Right lobe of liver (tissue), 6 donors: ENCODE measurements around the gene ATP10A. TPM values are rescaled to one million over a fixed set of nuclear protein-coding genes. Genes with fewer than 3 reads are reported as not detected.

ENCODE experiments used
- ATAC-seq, 4 donors: fragments of 200-7000 bp; cut with Tn5 transposase; one replicate each; pipeline ENCODE4 v1.9.1; 2020; ENCODE audit warnings: mild to moderate bottlenecking in 4 of 4, moderate library complexity in 4 of 4
- DNase-seq, 3 donors: peaks; one replicate each; pipeline ENCODE4 v3.0.0-alpha.2; 2020
- H3K27ac ChIP-seq, 3 donors: fragments of 200-600 bp; one replicate each; pipeline ENCODE4 v1.8.0; 2022
- H3K27me3 ChIP-seq, 2 donors: fragments of 200-600 bp; one replicate each; pipeline ENCODE4 v1.8.0; 2022
- H3K36me3 ChIP-seq, 4 donors: fragments of 200-600 bp; sonication (generic) in 1 of 4; one replicate each; pipeline versions ENCODE4 v1.5.1 to v1.8.0; 2017 to 2022; ENCODE audit warnings: control low read depth in 1 of 4
- H3K4me1 ChIP-seq, 4 donors: fragments of 200-600 bp; sonication (generic) in 1 of 4; one replicate each; pipeline versions ENCODE4 v1.5.1 to v1.8.0; 2017 to 2022; ENCODE audit warnings: control low read depth in 1 of 4
- H3K4me3 ChIP-seq, 3 donors: fragments of 200-600 bp; one replicate each; pipeline ENCODE4 v1.8.0; 2022
- H3K9me3 ChIP-seq, 4 donors: fragments of 200-600 bp; sonication (generic) in 1 of 4; one replicate each; pipeline versions ENCODE4 v1.5.1 to v1.8.0; 2017 to 2022; ENCODE audit warnings: control low read depth in 1 of 4
- POLR2A ChIP-seq: fragments of 450-650 bp; IDR thresholded peaks from one replicate; pipeline ENCODE4 v1.6.1; 2017; ENCODE audit warnings: antibody characterized with exemption, mild to moderate bottlenecking
- WGBS: methylation state at CpG from one replicate; pipeline ENCODE4 v1.1.6; 2018; ENCODE audit warnings: low coverage, low lambda C conversion rate; ENCODE audit not compliant: insufficient coverage; ENCODE audit errors: missing lambda C conversion rate; 5-methylcytosine and 5-hydroxymethylcytosine counted together
- intact Hi-C, 2 donors: fragments of 100-400 bp; cut with DNase I; formaldehyde crosslinking; loops; one replicate each; pipeline versions ENCODE4 v1.11.2 to v1.14.1; 2022
- total RNA-seq, 6 experiments: library from RNA; depleted of rRNA in 2 of 6; stranded (reverse); fragments of >200 nt in 2 of 6; fragmentation: NEBNext Ultra II Directional in 3 of 6; extraction: Animal tissue kit (Norgen Biotek cat#: 25700) in 3 of 6; gene quantifications; one replicate each; pipeline versions ENCODE4 v1.1.0 to v1.2.4, GENCODE V29; 2016 to 2023
- TF ChIP-seq, protein P1 (sequence below), 4 donors: fragments of 200-600 bp in 3 of 4; fragments of 450-650 bp in 1 of 4; IDR thresholded peaks; one replicate each; pipeline versions ENCODE4 v1.5.1 to v1.8.0; 2016 to 2022; ENCODE audit warnings: antibody characterized with exemption in 4 of 4, mild to moderate bottlenecking in 2 of 4
- donor health status: DM: no; HTN: yes; CAD: no.
- donor health status: DM: no; HTN: no; CAD: no.
- donor health status: DM: no; HTN: no; CAD: no.
- donor health status: DM: no; HTN: yes; CAD: no.
- donor health status: DM: no; HTN: yes; CAD: no.

The ATP10A gene
- total RNA-seq, 6 experiments from 2014 or later, result 0.15 to 1.00 (median 0.34) TPM

- intact Hi-C loops, result no loop called here
- 69% methylated on average over 3 of the region's 5 CpGs for WGBS
- no peak overlapping the region for H3K27ac ChIP-seq
- H3K27me3 ChIP-seq, result no peaks in the 10 kb centered on the region
- TF ChIP-seq POLR2A, result no peak
- TF ChIP-seq, protein P1, sequence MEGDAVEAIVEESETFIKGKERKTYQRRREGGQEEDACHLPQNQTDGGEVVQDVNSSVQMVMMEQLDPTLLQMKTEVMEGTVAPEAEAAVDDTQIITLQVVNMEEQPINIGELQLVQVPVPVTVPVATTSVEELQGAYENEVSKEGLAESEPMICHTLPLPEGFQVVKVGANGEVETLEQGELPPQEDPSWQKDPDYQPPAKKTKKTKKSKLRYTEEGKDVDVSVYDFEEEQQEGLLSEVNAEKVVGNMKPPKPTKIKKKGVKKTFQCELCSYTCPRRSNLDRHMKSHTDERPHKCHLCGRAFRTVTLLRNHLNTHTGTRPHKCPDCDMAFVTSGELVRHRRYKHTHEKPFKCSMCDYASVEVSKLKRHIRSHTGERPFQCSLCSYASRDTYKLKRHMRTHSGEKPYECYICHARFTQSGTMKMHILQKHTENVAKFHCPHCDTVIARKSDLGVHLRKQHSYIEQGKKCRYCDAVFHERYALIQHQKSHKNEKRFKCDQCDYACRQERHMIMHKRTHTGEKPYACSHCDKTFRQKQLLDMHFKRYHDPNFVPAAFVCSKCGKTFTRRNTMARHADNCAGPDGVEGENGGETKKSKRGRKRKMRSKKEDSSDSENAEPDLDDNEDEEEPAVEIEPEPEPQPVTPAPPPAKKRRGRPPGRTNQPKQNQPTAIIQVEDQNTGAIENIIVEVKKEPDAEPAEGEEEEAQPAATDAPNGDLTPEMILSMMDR (IDR thresholded peaks at IDR 0.05), result no peak
- ATAC-seq (no peak), DNase-seq (no peak)
- H3K4me1 ChIP-seq, result no peaks in the 10 kb centered on the region
- H3K9me3 ChIP-seq, result no peaks in the 10 kb centered on the region
- no peak overlapping the region for H3K4me3 ChIP-seq
- no peaks in the 10 kb centered on the region for H3K36me3 ChIP-seq
Measured at GRCh38 chr15:25789616-25789999, 73.5 kb downstream of the ATP10A start.

DNA sequence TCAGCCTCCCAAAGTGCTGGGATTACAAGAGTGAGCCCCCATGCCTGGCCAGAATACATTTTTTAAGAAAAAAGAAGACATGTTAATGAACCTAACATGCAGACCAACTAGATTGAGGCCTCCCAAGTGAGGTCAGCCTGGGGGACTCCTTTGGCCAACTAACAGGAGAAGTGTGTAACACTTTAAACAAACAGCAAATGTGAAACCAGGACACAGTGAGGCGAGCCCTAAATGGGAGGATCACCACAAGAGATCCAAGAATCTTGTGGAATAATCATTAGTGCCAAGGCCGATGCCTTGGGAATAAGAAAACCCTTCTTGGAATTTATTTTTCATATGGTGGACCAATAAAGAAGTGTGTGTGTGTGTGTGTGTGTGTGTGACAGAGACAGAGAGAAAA lies 73.9 kb downstream of the ATP10A start:
- DNase-seq (no peak), ATAC-seq (no peak)
- TF ChIP-seq POLR2A, result no peak
- TF ChIP-seq, protein P1 (IDR thresholded peaks at IDR 0.05), result no peak
- H3K9me3 ChIP-seq, result no peaks in the 10 kb centered on the region
- intact Hi-C loops, result no loop called here
- H3K36me3 ChIP-seq, result no peaks in the 10 kb centered on the region
- H3K4me1 ChIP-seq, result no peaks in the 10 kb centered on the region
- no peaks in the 10 kb centered on the region for H3K27me3 ChIP-seq
- 56% methylated on average over 2 of the region's 2 CpGs for WGBS
- no peak overlapping the region for H3K4me3 ChIP-seq
- H3K27ac ChIP-seq, result no peak overlapping the region

- WGBS, result 39% methylated on average over 10 of the region's 13 CpGs
- ATAC-seq (peak in 1 of 4 donors; percentile 39), DNase-seq (peak in 1 of 3 donors; percentile 35)
- Histone ChIP-seq H3K27ac (no peak overlapping the region), H3K4me1 (no peaks in the 10 kb centered on the region), H3K4me3 (no peak overlapping the region), H3K27me3 (no peaks in the 10 kb centered on the region), H3K36me3 (no peaks in the 10 kb centered on the region), H3K9me3 (no peaks in the 10 kb centered on the region)
- TF ChIP-seq POLR2A, result no peak
- TF ChIP-seq, protein P1 (IDR thresholded peaks at IDR 0.05), result no peak
- intact Hi-C loops, result no loop called here
Measured at GRCh38 chr15:25787855-25788520, 75.1 kb downstream of the ATP10A start.

DNA sequence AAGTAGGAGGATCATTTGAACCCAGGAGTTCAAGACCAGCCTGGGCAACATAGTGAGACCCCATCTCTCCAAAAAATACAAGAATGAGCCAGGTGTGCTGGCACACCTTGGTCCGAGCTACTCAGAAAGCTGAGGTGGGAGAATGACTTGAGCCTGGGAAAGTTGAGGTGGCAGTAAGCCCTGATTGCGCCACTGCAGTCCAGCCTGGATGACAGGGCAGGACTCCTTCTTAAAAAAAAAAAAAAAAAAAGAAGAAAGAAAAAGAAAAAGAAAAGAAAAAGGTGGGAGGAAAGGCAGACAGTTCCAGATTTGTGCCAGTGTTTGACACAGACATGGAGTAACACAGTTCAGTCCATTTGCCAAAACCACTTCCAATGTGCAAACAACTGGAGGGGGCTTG lies 75.7 kb downstream of the ATP10A start:
- no peak for TF ChIP-seq POLR2A
- TF ChIP-seq, protein P1 (IDR thresholded peaks at IDR 0.05), result no peak
- no peak for DNase-seq
- H3K4me1 ChIP-seq, result no peaks in the 10 kb centered on the region
- no peak overlapping the region for H3K4me3 ChIP-seq
- intact Hi-C loops, result no loop called here
- no peaks in the 10 kb centered on the region for H3K36me3 ChIP-seq
- ATAC-seq, result no peak
- 60% methylated on average over 1 of the region's 2 CpGs for WGBS
- no peak overlapping the region for H3K27ac ChIP-seq
- no peaks in the 10 kb centered on the region for H3K9me3 ChIP-seq
- H3K27me3 ChIP-seq, result no peaks in the 10 kb centered on the region
